Heart left ventricle (tissue), 16 donors: ENCODE measurements around the gene CMIP. TPM values are rescaled to one million over a fixed set of nuclear protein-coding genes. Genes with fewer than 3 reads are reported as not detected.

Experiments
- ATAC-seq, 4 donors: fragments of 200-7000 bp; cut with Tn5 transposase; one replicate each; pipeline ENCODE4 v1.9.1; 2020 to 2022; ENCODE audit warnings: moderate library complexity in 4 of 4, mild to moderate bottlenecking in 3 of 4, moderate number of reproducible peaks in 1 of 4
- DNase-seq, 5 donors: peaks; one replicate each; pipeline ENCODE4 v3.0.0-alpha.2; 2020
- H3K27ac ChIP-seq, 12 donors: fragments of 200-600 bp; sonication (generic) in 4 of 12; one replicate each; pipeline versions ENCODE4 v1.5.0 to v1.8.0; 2016 to 2022; ENCODE audit warnings: mild to moderate bottlenecking in 2 of 12
- H3K27me3 ChIP-seq, 9 donors: fragments of 200-600 bp; sonication (generic) in 2 of 9; one replicate each; pipeline versions ENCODE4 v1.5.1 to v1.8.0; 2016 to 2022; ENCODE audit warnings: mild to moderate bottlenecking in 3 of 9
- H3K36me3 ChIP-seq, 9 donors: fragments of 200-600 bp; sonication (generic) in 2 of 9; one replicate each; pipeline versions ENCODE4 v1.5.0 to v1.8.0; 2018 to 2022; ENCODE audit warnings: mild to moderate bottlenecking in 2 of 9
- H3K4me1 ChIP-seq, 12 donors: fragments of 200-600 bp; sonication (generic) in 4 of 12; one replicate each; pipeline versions ENCODE4 v1.5.0 to v1.8.0; 2016 to 2022; ENCODE audit warnings: mild to moderate bottlenecking in 3 of 12
- H3K4me3 ChIP-seq, 12 donors: fragments of 200-600 bp; sonication (generic) in 4 of 12; one replicate each; pipeline versions ENCODE4 v1.5.0 to v1.8.0; 2017 to 2022; ENCODE audit warnings: mild to moderate bottlenecking in 9 of 12, moderate library complexity in 4 of 12
- H3K9me3 ChIP-seq, 12 donors: fragments of 200-600 bp; sonication (generic) in 4 of 12; one replicate each; pipeline versions ENCODE4 v1.5.0 to v1.8.0; 2016 to 2022; ENCODE audit warnings: mild to moderate bottlenecking in 1 of 12
- POLR2A ChIP-seq, 2 donors: fragments of 450-650 bp; IDR thresholded peaks; one replicate each; pipeline ENCODE4 v1.6.1; 2017; ENCODE audit warnings: antibody characterized with exemption in 2 of 2, mild to moderate bottlenecking in 2 of 2, moderate library complexity in 2 of 2
- WGBS, 4 donors: extraction: QIAGEN DNeasy Blood & Tissue Kit in 2 of 4; methylation state at CpG; one replicate each; pipeline versions ENCODE4 v1.1.5 to v1.1.7; 2013 to 2018; 5-methylcytosine and 5-hydroxymethylcytosine counted together
- intact Hi-C, 10 donors: fragments of 100-400 bp; cut with DNase I; formaldehyde crosslinking; loops; one replicate each; pipeline versions ENCODE4 v1.11.1 to v1.14.2; 2022
- polyA plus RNA-seq, 2 donors: library from polyadenylated mRNA; stranded (reverse); fragments of 200-250 nt; gene quantifications; one replicate each; pipeline ENCODE4 v1.2.3, GENCODE V29; 2013
- total RNA-seq, 9 donors: library from RNA; depleted of rRNA in 2 of 9; stranded (reverse); fragments of >200 nt in 2 of 9; fragmentation: NEBNext Ultra II Directional in 3 of 9; extraction: Animal tissue kit (Norgen Biotek cat#: 25700) in 3 of 9; gene quantifications; one replicate each; pipeline versions ENCODE4 v1.1.0 to v1.2.4, GENCODE V29; 2016 to 2023
- TF ChIP-seq, protein P1 (sequence below), 12 donors: fragments of 200-600 bp; sonication (generic) in 4 of 12; IDR thresholded peaks; one replicate each; pipeline versions ENCODE4 v1.5.0 to v1.8.0; 2018 to 2022; ENCODE audit warnings: antibody characterized with exemption in 12 of 12, mild to moderate bottlenecking in 5 of 12
- donor health status: ischemic (EF 13 %, LVEDD 7.1; RV severe dilation, severe dysfunction).
- donor health status: healthy with polysubstance abuse.
- donor health status: DM: no; HTN: yes; CAD: no.
- donor health status: DM: no; HTN: no; CAD: no.
- donor health status: ischemic (EF 25% LVEDD 6.9; RV normal size, moderate dysfunction).
- donor health status: ischemic (EF 25% LVEDD 5.7; RV mildly dilated, moderate dysfunction).
- donor health status: healthy.
- donor health status: DM: yes; HTN: yes; CAD: no.
- donor health status: ischemic (EF 35%, LVEDD 5.7; RV mildly dilated, moderate dysfunction).
- donor health status: nonischemic (EF 11% LVEDD 7.7; RV severe dilation, severe dysfunction).
- donor health status: DM: yes; HTN: yes; CAD: no.
- donor health status: PGD.
- donor health status: ischemic (EF 29% LVEDD 5.4; RV normal size, mild dysfunction).
- donor health status: nonischemic (EF 23%, LVEDD 6.1; RV moderate dilation, normal function).

Gene CMIP
- total and polyA plus RNA-seq, 11 donors, result 4.1 to 48.8 (median 10.6) TPM

DNA sequence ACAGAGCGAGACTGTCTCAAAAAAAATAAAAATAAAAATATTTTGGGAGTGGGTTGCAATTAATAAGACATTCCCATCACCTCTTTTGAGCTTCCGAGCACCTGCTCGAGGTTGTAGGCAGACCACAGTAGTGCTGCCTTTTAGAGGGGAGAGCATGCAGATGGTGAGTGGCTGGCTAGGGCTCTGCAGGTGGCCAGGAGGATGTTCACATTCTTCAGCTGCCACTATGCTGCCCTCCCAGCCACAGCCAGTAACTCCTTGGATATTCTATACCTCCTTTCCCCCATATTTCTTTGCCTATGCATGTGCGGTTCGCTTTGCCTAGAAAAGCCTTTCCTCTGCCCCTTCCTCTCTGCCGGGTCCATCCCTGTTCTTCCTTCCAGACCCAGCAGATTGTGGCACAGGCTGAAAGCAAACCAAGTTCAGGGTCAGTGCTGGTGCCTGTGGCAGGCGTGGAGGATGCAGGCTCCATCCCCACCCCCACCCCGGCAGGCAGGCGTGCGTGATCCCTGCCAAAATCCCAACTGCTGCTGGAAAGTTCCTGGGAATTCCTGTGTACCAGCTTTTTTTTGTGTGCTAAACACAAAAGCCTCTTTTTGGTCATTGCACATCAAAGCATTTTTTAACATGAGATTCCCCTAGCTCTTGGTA lies 33.8 kb upstream of the CMIP start:
- H3K27me3 ChIP-seq, result no peaks in the 10 kb centered on the region
- intact Hi-C loops, result no loop called here
- H3K9me3 ChIP-seq, result no peaks in the 10 kb centered on the region
- TF ChIP-seq, protein P1, sequence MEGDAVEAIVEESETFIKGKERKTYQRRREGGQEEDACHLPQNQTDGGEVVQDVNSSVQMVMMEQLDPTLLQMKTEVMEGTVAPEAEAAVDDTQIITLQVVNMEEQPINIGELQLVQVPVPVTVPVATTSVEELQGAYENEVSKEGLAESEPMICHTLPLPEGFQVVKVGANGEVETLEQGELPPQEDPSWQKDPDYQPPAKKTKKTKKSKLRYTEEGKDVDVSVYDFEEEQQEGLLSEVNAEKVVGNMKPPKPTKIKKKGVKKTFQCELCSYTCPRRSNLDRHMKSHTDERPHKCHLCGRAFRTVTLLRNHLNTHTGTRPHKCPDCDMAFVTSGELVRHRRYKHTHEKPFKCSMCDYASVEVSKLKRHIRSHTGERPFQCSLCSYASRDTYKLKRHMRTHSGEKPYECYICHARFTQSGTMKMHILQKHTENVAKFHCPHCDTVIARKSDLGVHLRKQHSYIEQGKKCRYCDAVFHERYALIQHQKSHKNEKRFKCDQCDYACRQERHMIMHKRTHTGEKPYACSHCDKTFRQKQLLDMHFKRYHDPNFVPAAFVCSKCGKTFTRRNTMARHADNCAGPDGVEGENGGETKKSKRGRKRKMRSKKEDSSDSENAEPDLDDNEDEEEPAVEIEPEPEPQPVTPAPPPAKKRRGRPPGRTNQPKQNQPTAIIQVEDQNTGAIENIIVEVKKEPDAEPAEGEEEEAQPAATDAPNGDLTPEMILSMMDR (IDR thresholded peaks at IDR 0.05), result no peak
- H3K36me3 ChIP-seq, result no peaks in the 10 kb centered on the region
- ATAC-seq, result no peak
- 56 to 62% (median 59%) methylated on average over 10 of the region's 10 CpGs for WGBS, 4 donors
- H3K4me1 ChIP-seq, result no peaks in the 10 kb centered on the region
- H3K27ac ChIP-seq, result no peak overlapping the region
- H3K4me3 ChIP-seq, result no peak overlapping the region
- no peak for DNase-seq

DNA sequence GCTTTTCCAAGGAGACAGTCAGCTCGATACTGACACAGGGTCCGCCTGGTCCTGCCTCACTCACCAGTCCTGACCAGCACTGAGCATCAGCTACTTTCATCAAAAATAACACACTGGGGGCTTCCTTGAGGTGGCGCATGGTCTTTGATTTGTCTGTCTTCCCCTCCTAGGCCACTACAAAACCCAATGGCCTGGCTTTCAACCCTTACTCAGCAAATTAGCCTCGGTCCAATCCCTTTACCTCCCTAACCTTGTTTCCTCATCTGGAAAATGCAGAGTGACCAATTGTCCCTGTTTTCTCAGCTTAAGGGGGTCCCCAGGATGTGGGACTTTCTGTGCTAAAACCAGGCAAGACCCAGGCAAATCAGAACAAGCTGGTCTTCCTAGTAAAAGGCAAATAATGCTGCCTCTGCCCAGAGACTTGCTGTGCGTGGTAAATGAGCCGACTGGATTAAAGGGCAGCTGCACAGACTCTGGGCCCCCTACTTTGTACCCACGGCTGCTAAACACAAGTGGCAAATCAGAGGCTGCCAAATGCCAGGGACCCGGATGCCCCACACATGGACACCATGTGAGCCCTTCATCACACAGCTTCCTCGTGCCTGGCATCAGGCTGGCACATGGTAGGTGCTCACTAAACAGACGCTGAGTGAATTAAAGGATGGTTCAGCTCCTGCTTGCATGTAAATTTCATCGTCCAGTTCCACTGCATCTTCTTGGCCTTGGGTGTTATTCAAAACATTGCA lies 31.2 kb upstream of the CMIP start:
- intact Hi-C loops, result no loop called here
- 86 to 94% (median 92%) methylated on average over 11 of the region's 11 CpGs for WGBS, 4 donors

DNA sequence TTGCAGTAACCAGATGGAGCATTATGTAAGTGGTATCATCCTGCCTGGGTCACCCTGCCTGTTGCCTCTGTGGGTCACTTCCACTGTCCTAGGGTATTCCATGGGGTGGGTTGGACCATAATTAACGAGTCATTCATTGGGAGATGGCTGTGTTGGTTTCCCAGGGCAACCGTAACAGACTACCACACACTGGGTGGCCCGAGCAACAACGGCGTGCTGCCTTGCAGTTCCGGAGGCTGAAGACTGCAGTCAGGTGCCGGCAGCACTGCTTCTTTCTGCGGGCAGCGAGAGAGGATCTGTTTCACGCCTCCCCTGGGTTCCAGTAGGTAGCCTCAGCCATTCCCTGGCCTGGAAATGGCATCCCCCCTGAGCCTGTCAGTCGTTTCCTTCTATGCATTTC lies 28.9 kb upstream of the CMIP start:
- Histone ChIP-seq H3K27ac (no peak overlapping the region), H3K9me3 (no peaks in the 10 kb centered on the region), H3K4me3 (no peak overlapping the region), H3K4me1 (no peaks in the 10 kb centered on the region), H3K36me3 (no peaks in the 10 kb centered on the region), H3K27me3 (no peaks in the 10 kb centered on the region)
- TF ChIP-seq, protein P1 (IDR thresholded peaks at IDR 0.05), result no peak
- TF ChIP-seq POLR2A (IDR thresholded peaks at IDR 0.05), result no peak
- DNase-seq (no peak), ATAC-seq (no peak)
- WGBS, 4 donors, result 77 to 83% (median 82%) methylated on average over 8 to 11 of the region's 11 CpGs
- intact Hi-C loops, result no loop called here

More for the DNA sequence above, 31.2 kb upstream of the CMIP start:
- Histone ChIP-seq H3K27me3 (no peaks in the 10 kb centered on the region), H3K4me3 (no peak overlapping the region), H3K9me3 (no peaks in the 10 kb centered on the region), H3K4me1 (no peaks in the 10 kb centered on the region), H3K36me3 (no peaks in the 10 kb centered on the region), H3K27ac (no peak overlapping the region)
- no peak for TF ChIP-seq POLR2A (IDR thresholded peaks at IDR 0.05)
- TF ChIP-seq, protein P1 (IDR thresholded peaks at IDR 0.05), result no peak
- ATAC-seq (no peak), DNase-seq (no peak)

DNA sequence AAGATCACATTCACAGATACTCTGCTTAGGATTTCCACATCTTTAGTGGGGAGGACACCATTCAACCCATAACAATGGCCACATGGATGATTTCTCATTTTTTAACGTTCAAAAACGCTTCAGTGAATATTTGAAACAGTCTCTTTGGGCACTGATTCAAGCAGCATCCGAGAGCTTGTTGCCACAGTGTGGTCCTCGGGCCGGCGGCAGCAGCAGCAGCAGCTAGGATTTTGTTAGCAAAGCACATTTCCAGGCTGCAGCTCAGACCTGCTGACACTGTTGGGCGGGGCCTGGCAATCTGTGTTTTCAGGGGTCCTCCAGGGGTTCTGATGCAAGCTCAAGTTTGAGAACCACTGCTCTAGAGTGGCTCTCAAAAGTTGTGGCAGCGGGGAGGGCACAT lies 27.9 kb upstream of the CMIP start:
- Histone ChIP-seq H3K4me1 (no peaks in the 10 kb centered on the region), H3K27me3 (no peaks in the 10 kb centered on the region), H3K4me3 (no peak overlapping the region), H3K27ac (no peak overlapping the region), H3K9me3 (peaks cover 0 to 2% (median 0%) of the 10 kb centered on the region in 12 donors), H3K36me3 (no peaks in the 10 kb centered on the region)
- no peak for ATAC-seq
- DNase-seq, result no peak
- no peak for TF ChIP-seq POLR2A (IDR thresholded peaks at IDR 0.05)
- TF ChIP-seq, protein P1 (IDR thresholded peaks at IDR 0.05), result no peak
- intact Hi-C loops, result no loop called here
- 89 to 94% (median 92%) methylated on average over 7 to 8 of the region's 8 CpGs for WGBS, 4 donors
